Measurements from ENCODE around the gene RABIF.

- TF ChIP-seq POLR2A (IDR thresholded peaks at IDR 0.05) (no peak), CTCF (IDR thresholded peaks at IDR 0.05) (no peak), POLR2AphosphoS5 (IDR thresholded peaks at IDR 0.05; ENCODE audit: insufficient read depth in 1 of 2, low read depth in 1 of 2) (no peak)
Measured at GRCh38 chr1:202905331-202905730, 16.4 kb upstream of the RABIF start.

All from vagina (tissue), 2 donors.